Right lobe of liver (tissue), 6 donors: ENCODE measurements around the gene EMP1. TPM values are rescaled to one million over a fixed set of nuclear protein-coding genes. Genes with fewer than 3 reads are reported as not detected.

Source experiments
- ATAC-seq, 4 donors: fragments of 200-7000 bp; cut with Tn5 transposase; one replicate each; pipeline ENCODE4 v1.9.1; 2020; ENCODE audit warnings: mild to moderate bottlenecking in 4 of 4, moderate library complexity in 4 of 4
- DNase-seq, 3 donors: peaks; one replicate each; pipeline ENCODE4 v3.0.0-alpha.2; 2020
- H3K27ac ChIP-seq, 3 donors: fragments of 200-600 bp; one replicate each; pipeline ENCODE4 v1.8.0; 2022
- H3K27me3 ChIP-seq, 2 donors: fragments of 200-600 bp; one replicate each; pipeline ENCODE4 v1.8.0; 2022
- H3K36me3 ChIP-seq, 4 donors: fragments of 200-600 bp; sonication (generic) in 1 of 4; one replicate each; pipeline versions ENCODE4 v1.5.1 to v1.8.0; 2017 to 2022; ENCODE audit warnings: control low read depth in 1 of 4
- H3K4me1 ChIP-seq, 4 donors: fragments of 200-600 bp; sonication (generic) in 1 of 4; one replicate each; pipeline versions ENCODE4 v1.5.1 to v1.8.0; 2017 to 2022; ENCODE audit warnings: control low read depth in 1 of 4
- H3K4me3 ChIP-seq, 3 donors: fragments of 200-600 bp; one replicate each; pipeline ENCODE4 v1.8.0; 2022
- H3K9me3 ChIP-seq, 4 donors: fragments of 200-600 bp; sonication (generic) in 1 of 4; one replicate each; pipeline versions ENCODE4 v1.5.1 to v1.8.0; 2017 to 2022; ENCODE audit warnings: control low read depth in 1 of 4
- POLR2A ChIP-seq: fragments of 450-650 bp; IDR thresholded peaks from one replicate; pipeline ENCODE4 v1.6.1; 2017; ENCODE audit warnings: antibody characterized with exemption, mild to moderate bottlenecking
- WGBS: methylation state at CpG from one replicate; pipeline ENCODE4 v1.1.6; 2018; ENCODE audit warnings: low coverage, low lambda C conversion rate; ENCODE audit not compliant: insufficient coverage; ENCODE audit errors: missing lambda C conversion rate; 5-methylcytosine and 5-hydroxymethylcytosine counted together
- intact Hi-C, 2 donors: fragments of 100-400 bp; cut with DNase I; formaldehyde crosslinking; loops; one replicate each; pipeline versions ENCODE4 v1.11.2 to v1.14.1; 2022
- total RNA-seq, 6 experiments: library from RNA; depleted of rRNA in 2 of 6; stranded (reverse); fragments of >200 nt in 2 of 6; fragmentation: NEBNext Ultra II Directional in 3 of 6; extraction: Animal tissue kit (Norgen Biotek cat#: 25700) in 3 of 6; gene quantifications; one replicate each; pipeline versions ENCODE4 v1.1.0 to v1.2.4, GENCODE V29; 2016 to 2023
- TF ChIP-seq, protein P1 (sequence below), 4 donors: fragments of 200-600 bp in 3 of 4; fragments of 450-650 bp in 1 of 4; IDR thresholded peaks; one replicate each; pipeline versions ENCODE4 v1.5.1 to v1.8.0; 2016 to 2022; ENCODE audit warnings: antibody characterized with exemption in 4 of 4, mild to moderate bottlenecking in 2 of 4
- donor health status: DM: no; HTN: yes; CAD: no.
- donor health status: DM: no; HTN: no; CAD: no.
- donor health status: DM: no; HTN: no; CAD: no.
- donor health status: DM: no; HTN: yes; CAD: no.
- donor health status: DM: no; HTN: yes; CAD: no.

The EMP1 gene
- total RNA-seq, 6 experiments from 2014 or later, result 3.1 to 25.0 (median 14.5) TPM

DNA sequence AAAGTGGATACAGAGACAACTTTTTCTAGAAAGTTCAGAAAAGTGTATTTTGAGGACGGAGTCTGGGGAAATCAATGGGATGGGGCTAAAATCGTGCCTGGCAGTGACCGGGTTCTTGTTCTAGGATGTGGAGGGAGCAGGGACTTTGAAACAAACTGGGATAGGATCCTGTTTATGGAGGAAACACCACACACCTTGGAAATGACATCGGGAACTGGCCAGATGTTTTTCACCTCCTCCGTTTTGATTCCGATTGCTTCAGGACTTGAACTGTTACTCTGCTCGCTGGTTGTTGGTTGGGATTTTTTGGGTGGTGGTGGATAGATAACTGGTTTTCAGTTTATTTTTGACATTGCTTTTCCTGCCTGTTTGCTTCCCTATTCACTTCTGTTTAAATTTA is 506 bp downstream of the EMP1 start:
- WGBS, result 31% methylated on average over 7 of the region's 7 CpGs
- Histone ChIP-seq H3K4me3 (peak overlapping the region; percentile 12 to 37 (median 33)), H3K4me1 (peaks cover 0 to 22% (median 6%) of the 10 kb centered on the region in 4 donors), H3K27me3 (no peaks in the 10 kb centered on the region), H3K27ac (peak overlapping the region; percentile 29 to 72 (median 64)), H3K9me3 (no peaks in the 10 kb centered on the region), H3K36me3 (no peaks in the 10 kb centered on the region)
- TF ChIP-seq, protein P1, sequence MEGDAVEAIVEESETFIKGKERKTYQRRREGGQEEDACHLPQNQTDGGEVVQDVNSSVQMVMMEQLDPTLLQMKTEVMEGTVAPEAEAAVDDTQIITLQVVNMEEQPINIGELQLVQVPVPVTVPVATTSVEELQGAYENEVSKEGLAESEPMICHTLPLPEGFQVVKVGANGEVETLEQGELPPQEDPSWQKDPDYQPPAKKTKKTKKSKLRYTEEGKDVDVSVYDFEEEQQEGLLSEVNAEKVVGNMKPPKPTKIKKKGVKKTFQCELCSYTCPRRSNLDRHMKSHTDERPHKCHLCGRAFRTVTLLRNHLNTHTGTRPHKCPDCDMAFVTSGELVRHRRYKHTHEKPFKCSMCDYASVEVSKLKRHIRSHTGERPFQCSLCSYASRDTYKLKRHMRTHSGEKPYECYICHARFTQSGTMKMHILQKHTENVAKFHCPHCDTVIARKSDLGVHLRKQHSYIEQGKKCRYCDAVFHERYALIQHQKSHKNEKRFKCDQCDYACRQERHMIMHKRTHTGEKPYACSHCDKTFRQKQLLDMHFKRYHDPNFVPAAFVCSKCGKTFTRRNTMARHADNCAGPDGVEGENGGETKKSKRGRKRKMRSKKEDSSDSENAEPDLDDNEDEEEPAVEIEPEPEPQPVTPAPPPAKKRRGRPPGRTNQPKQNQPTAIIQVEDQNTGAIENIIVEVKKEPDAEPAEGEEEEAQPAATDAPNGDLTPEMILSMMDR (IDR thresholded peaks at IDR 0.05), result no peak
- TF ChIP-seq POLR2A, result no peak
- ATAC-seq (no peak), DNase-seq (no peak)
- intact Hi-C loops, result no loop called here

- peak overlapping the region in 2 of 3 donors; percentile 29 to 72 for H3K27ac ChIP-seq
- H3K27me3 ChIP-seq, result no peaks in the 10 kb centered on the region
- H3K4me1 ChIP-seq, result peaks cover 0 to 22% (median 6%) of the 10 kb centered on the region in 4 donors
- H3K36me3 ChIP-seq, result no peaks in the 10 kb centered on the region
- 50% methylated on average over 7 of the region's 9 CpGs for WGBS
- H3K4me3 ChIP-seq, result peak overlapping the region in 2 of 3 donors; percentile 33 to 37
- no peak for ATAC-seq
- DNase-seq, result no peak
- no peaks in the 10 kb centered on the region for H3K9me3 ChIP-seq
- intact Hi-C loops, result no loop called here
- no peak for TF ChIP-seq POLR2A
These were observed 1.1 kb downstream of the EMP1 start for GRCh38 chr12:13197526-13198143.

- H3K27me3 ChIP-seq, result no peaks in the 10 kb centered on the region
- no peak for TF ChIP-seq POLR2A
- TF ChIP-seq, protein P1 (IDR thresholded peaks at IDR 0.05), result no peak
- H3K36me3 ChIP-seq, result no peaks in the 10 kb centered on the region
- 54% methylated on average over 4 of the region's 4 CpGs for WGBS
- H3K4me1 ChIP-seq, result peaks cover 0 to 22% (median 6%) of the 10 kb centered on the region in 4 donors
- ATAC-seq (no peak), DNase-seq (no peak)
- H3K4me3 ChIP-seq, result no peak overlapping the region
- intact Hi-C loops, result no loop called here
- peak overlapping the region in 1 of 3 donors; percentile 72 for H3K27ac ChIP-seq
- H3K9me3 ChIP-seq, result no peaks in the 10 kb centered on the region
These were observed 1.7 kb downstream of the EMP1 start for GRCh38 chr12:13198241-13198640.

DNA sequence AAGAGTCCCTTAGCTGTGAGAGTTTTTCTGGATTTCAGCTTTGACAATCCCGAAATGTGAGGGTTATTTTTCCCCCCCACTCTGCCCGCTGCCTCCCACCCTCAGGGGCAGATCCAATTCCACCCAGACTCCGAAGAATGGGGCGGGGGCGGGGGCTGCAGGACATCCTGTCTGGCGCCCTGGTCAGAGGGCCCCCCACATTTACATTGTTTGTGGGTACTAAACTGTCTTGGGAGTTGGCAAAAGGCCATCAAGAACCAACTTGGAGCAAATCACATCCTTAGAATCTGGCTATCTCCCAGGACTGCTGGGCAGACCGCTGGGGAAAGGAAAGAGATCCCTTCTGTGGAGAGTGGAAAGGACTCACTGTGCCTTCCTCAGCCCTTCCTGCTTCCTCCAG is 2.4 kb downstream of the EMP1 start:
- no peaks in the 10 kb centered on the region for H3K9me3 ChIP-seq
- TF ChIP-seq, protein P1 (IDR thresholded peaks at IDR 0.05), result no peak
- no peak for TF ChIP-seq POLR2A
- no peak overlapping the region for H3K4me3 ChIP-seq
- DNase-seq (no peak), ATAC-seq (no peak)
- H3K36me3 ChIP-seq, result no peaks in the 10 kb centered on the region
- H3K27ac ChIP-seq, result peak overlapping the region in 1 of 3 donors; percentile 72
- intact Hi-C loops, result no loop called here
- H3K27me3 ChIP-seq, result no peaks in the 10 kb centered on the region
- 65% methylated on average over 5 of the region's 7 CpGs for WGBS
- H3K4me1 ChIP-seq, result peaks cover 0 to 22% (median 6%) of the 10 kb centered on the region in 4 donors

- WGBS, result 64% methylated on average over 2 of the region's 2 CpGs
- no peak overlapping the region for H3K27ac ChIP-seq
These were observed 3.1 kb downstream of the EMP1 start for GRCh38 chr12:13199592-13199991.

More at GRCh38 chr12:13199592-13199991, 3.1 kb downstream of the EMP1 start:
- no peak for TF ChIP-seq POLR2A
- TF ChIP-seq, protein P1 (IDR thresholded peaks at IDR 0.05), result no peak
- Histone ChIP-seq H3K4me1 (peaks cover 0 to 22% (median 6%) of the 10 kb centered on the region in 4 donors), H3K27me3 (no peaks in the 10 kb centered on the region), H3K9me3 (no peaks in the 10 kb centered on the region), H3K36me3 (no peaks in the 10 kb centered on the region), H3K4me3 (no peak overlapping the region)
- ATAC-seq (no peak), DNase-seq (no peak)
- intact Hi-C loops, result no loop called here
